HepG2 (cell line): Measurements from ENCODE around the gene ZNF213. TPM values are rescaled to one million over a fixed set of nuclear protein-coding genes. Genes with fewer than 3 reads are reported as not detected.

Experiments
- ATAC-seq: fragments of 200-7000 bp; cut with Tn5 transposase; 3 replicates; pipeline ENCODE4 v1.9.1; 2020; ENCODE audit warnings: mild to moderate bottlenecking, moderate library complexity
- BruUV-seq: library from RNA; stranded (reverse); fragments of 400-500 nt; replicated peaks from 2 replicates; lab custom pipeline; 2021; lab: Mats Ljungman, UMichigan
- CTCF ChIA-PET: fragments of 300-600 bp; formaldehyde crosslinking; extraction: SDS; loops from one replicate; lab custom pipeline; 2021; ENCODE audit warnings: low total read pairs, inconsistent platforms, low intra/inter-chr PET ratio; lab: Yijun Ruan, JAX
- POLR2A ChIA-PET: fragments of 350-600 bp; sonication (Branson Sonifier 250); formaldehyde crosslinking; loops from one replicate; lab custom pipeline; 2020; ENCODE audit warnings: antibody characterized with exemption, inconsistent platforms; lab: Yijun Ruan, JAX
- DNase-seq: peaks from one replicate; pipeline ENCODE4 v3.0.0-alpha.2; 2015; ENCODE audit warnings: low spot score
- FAIRE-seq: peaks from 3 replicates; lab custom pipeline; 2011; peaks lifted over from hg19 to GRCh38; lab: Jason Lieb, UNC
- H2AFZ ChIP-seq: one replicate; pipeline ENCODE4 v1.6.1; 2011; ENCODE audit warnings: low read length, inconsistent platforms
- H3K27ac ChIP-seq: fragments of 300-600 bp; 3 replicates; pipeline ENCODE4 v1.8.0; 2011; ENCODE audit warnings: mixed run types, mild to moderate bottlenecking, mixed read lengths, low read length, inconsistent platforms; ENCODE audit not compliant: insufficient read depth; ENCODE audit errors: extremely low read length
- H3K27me3 ChIP-seq, 2 experiments: fragments of 200-600 bp in 1 of 2; 2 replicates in 1 of 2; 3 replicates in 1 of 2; pipeline versions ENCODE4 v1.6.0 to v1.8.0; 2011; ENCODE audit warnings: low read length in 2 of 2, mild to moderate bottlenecking in 2 of 2, moderate library complexity in 2 of 2, inconsistent platforms in 1 of 2; ENCODE audit not compliant: insufficient read depth in 2 of 2, control insufficient read depth in 1 of 2
- H3K36me3 ChIP-seq, 2 experiments: fragments of 200-600 bp in 1 of 2; replicated peaks in 1 of 2; 2 replicates in 1 of 2; 3 replicates in 1 of 2; pipeline versions ENCODE4 v1.5.1 to v1.8.0; 2011; ENCODE audit warnings: low read length in 2 of 2, inconsistent platforms in 1 of 2; ENCODE audit not compliant: insufficient read depth in 2 of 2, control insufficient read depth in 1 of 2
- H3K4me1 ChIP-seq: 2 replicates; pipeline ENCODE4 v1.5.1; 2012; ENCODE audit warnings: low read length, inconsistent platforms; ENCODE audit not compliant: insufficient read depth
- H3K4me2 ChIP-seq: 2 replicates; pipeline ENCODE4 v1.6.0; 2011; ENCODE audit warnings: low read depth, low read length, inconsistent platforms
- H3K4me3 ChIP-seq, 3 experiments: fragments of 200-600 bp in 1 of 3; sonication (generic), shearing (Covaris generic) in 1 of 3; replicated peaks in 1 of 3; 2 replicates each; pipeline ENCODE4 v1.5.1; 2011 to 2016; ENCODE audit warnings: low read length in 3 of 3, inconsistent platforms in 2 of 3, low read depth in 2 of 3, mild to moderate bottlenecking in 2 of 3, control low read depth in 1 of 3, mixed read lengths in 1 of 3; ENCODE audit not compliant: insufficient read depth in 1 of 3
- H3K79me2 ChIP-seq: one replicate; pipeline ENCODE4 v1.6.1; 2011; ENCODE audit warnings: low read length, inconsistent platforms; ENCODE audit not compliant: insufficient read depth
- H3K9ac ChIP-seq: 2 replicates; pipeline ENCODE4 v1.6.0; 2011; ENCODE audit warnings: mild to moderate bottlenecking, low read depth, low read length, inconsistent platforms; ENCODE audit not compliant: insufficient read depth
- H3K9me3 ChIP-seq: 2 replicates; pipeline ENCODE4 v1.5.1; 2012; ENCODE audit warnings: mild to moderate bottlenecking, low read length
- H4K20me1 ChIP-seq: 2 replicates; pipeline ENCODE4 v1.6.0; 2011; ENCODE audit warnings: inconsistent platforms, mild to moderate bottlenecking, low read length, moderate library complexity; ENCODE audit not compliant: insufficient read depth
- AHR ChIP-seq: IDR thresholded peaks from 2 replicates; pipeline ENCODE4 v1.6.1; 2018; ENCODE audit warnings: missing genetic modification reagents, missing compliant biosample characterization
- EP300 ChIP-seq, 3 experiments: sonication (generic) in 1 of 3; formaldehyde crosslinking in 1 of 3; IDR thresholded peaks; 2 replicates each; pipeline versions ENCODE4 v1.5.1 to v1.6.1; 2011 to 2020; ENCODE audit warnings: low read depth in 2 of 3, low read length in 2 of 3, borderline replicate concordance in 1 of 3, improper control_type of control experiment in 1 of 3, mild to moderate bottlenecking in 1 of 3, missing genetic modification reagents in 1 of 3, moderate library complexity in 1 of 3
- KMT2B ChIP-seq: IDR thresholded peaks from 2 replicates; pipeline ENCODE4 v1.6.1; 2016; ENCODE audit warnings: missing genetic modification reagents, missing compliant biosample characterization
- RORA ChIP-seq: sonication (generic); formaldehyde crosslinking; IDR thresholded peaks from 2 replicates; pipeline ENCODE4 v1.5.0; 2020; ENCODE audit warnings: mild to moderate bottlenecking, missing genetic modification reagents, moderate library complexity
- SPEN ChIP-seq: sonication (generic); formaldehyde crosslinking; IDR thresholded peaks from 2 replicates; pipeline ENCODE4 v1.5.1; 2020; ENCODE audit warnings: low read depth, mild to moderate bottlenecking, missing genetic modification reagents
- U2AF1 ChIP-seq: fragments of 200-400 bp; formaldehyde crosslinking; optimal IDR thresholded peaks from 2 replicates; pipeline ENCODE3; 2017; ENCODE audit warnings: mild to moderate bottlenecking, low read depth, low read length
- ZFYVE20 ChIP-seq: sonication (generic); formaldehyde crosslinking; IDR thresholded peaks from 2 replicates; pipeline ENCODE4 v1.8.0; 2023; ENCODE audit warnings: low read depth, mild to moderate bottlenecking, moderate library complexity, missing genetic modification reagents, borderline replicate concordance
- ZNF12 ChIP-seq: sonication (generic); formaldehyde crosslinking; IDR thresholded peaks from 2 replicates; pipeline ENCODE4 v1.5.0; 2020; ENCODE audit warnings: missing genetic modification reagents
- ZNF224 ChIP-seq: sonication (generic); formaldehyde crosslinking; IDR thresholded peaks from 2 replicates; pipeline ENCODE4 v1.5.0; 2020; ENCODE audit warnings: mild to moderate bottlenecking, missing genetic modification reagents
- ZNF496 ChIP-seq: sonication (generic); formaldehyde crosslinking; IDR thresholded peaks from 2 replicates; pipeline ENCODE4 v1.8.1; 2023; ENCODE audit warnings: mild to moderate bottlenecking, moderate library complexity, missing genetic modification reagents; ENCODE audit not compliant: insufficient replicate concordance
- ZNF501 ChIP-seq: sonication (generic); formaldehyde crosslinking; IDR thresholded peaks from 2 replicates; pipeline ENCODE4 v1.5.1; 2020; ENCODE audit warnings: mild to moderate bottlenecking, moderate library complexity, missing genetic modification reagents
- ZNF766 ChIP-seq: sonication (generic); formaldehyde crosslinking; IDR thresholded peaks from 2 replicates; pipeline ENCODE4 v1.5.0; 2020; ENCODE audit warnings: missing genetic modification reagents, borderline replicate concordance
- ZNF777 ChIP-seq: sonication (generic); formaldehyde crosslinking; IDR thresholded peaks from 2 replicates; pipeline ENCODE4 v1.4.0; 2020; ENCODE audit warnings: missing genetic modification reagents
- whole genome bisulfite sequencing: methylation state at CpG from one replicate; pipeline ENCODE4 v1.1.6; 2017; ENCODE audit warnings: low lambda C conversion rate; 5-methylcytosine and 5-hydroxymethylcytosine counted together
- in situ Hi-C: cut with HindIII; loops from 2 replicates; pipeline ENCODE4 v1.10.0; 2017; ENCODE audit warnings: low pct_unique_long_range_greater_than_20kb; ENCODE audit not compliant: extremely low pct_ligation_motif_present
- intact Hi-C: fragments of 100-400 bp; cut with micrococcal nuclease; formaldehyde crosslinking; loops from one replicate; pipeline ENCODE4 v1.10.0; 2022; ENCODE audit not compliant: unreplicated experiment
- polyA plus RNA-seq, 8 experiments: library from polyadenylated mRNA; depleted of rRNA in 3 of 8; stranded (reverse) in 7 of 8; unstranded in 1 of 8; fragments of >200 nt; fragmentation: Illumina TruSeq in 4 of 8; extraction: Trizol in 4 of 8; gene quantifications; 2 replicates each; pipeline versions ENCODE4 v1.2.1 to v1.2.3, GENCODE V29; 2011 to 2016; ENCODE audit warnings: low read depth in 4 of 8, missing spikeins in 1 of 8, mixed read lengths in 1 of 8; ENCODE audit not compliant: insufficient read depth in 1 of 8
- total RNA-seq, 5 experiments: library from RNA; depleted of rRNA; stranded (reverse); fragments of >200 nt; fragmentation: Illumina TruSeq; extraction: Trizol; gene quantifications; 2 replicates each; pipeline ENCODE4 v1.2.3, GENCODE V29; 2016; ENCODE audit warnings: low read depth in 1 of 5
- TF ChIP-seq, protein P1 (sequence below): sonication (generic); formaldehyde crosslinking; IDR thresholded peaks from 2 replicates; pipeline ENCODE4 v1.4.0; 2020; ENCODE audit warnings: missing genetic modification reagents, borderline replicate concordance
- TF ChIP-seq, protein P2 (sequence below): sonication (generic); formaldehyde crosslinking; IDR thresholded peaks from 2 replicates; pipeline ENCODE4 v1.8.0; 2022; ENCODE audit warnings: low read depth, missing genetic modification reagents
- TF ChIP-seq, protein P3 (sequence below): sonication (generic); formaldehyde crosslinking; IDR thresholded peaks from 2 replicates; pipeline ENCODE4 v1.5.1; 2020; ENCODE audit warnings: missing genetic modification reagents, mild to moderate bottlenecking, borderline replicate concordance
- TF ChIP-seq, protein P4 (sequence below): sonication (generic); formaldehyde crosslinking; IDR thresholded peaks from 2 replicates; pipeline ENCODE4 v1.4.0; 2020; ENCODE audit warnings: missing genetic modification reagents, borderline replicate concordance

The ZNF213 gene
- total and polyA plus RNA-seq, 2 of the 13 experiments (the other 11 are each of a cell fraction or from before 2014, with no cell fraction given), result 0.59 to 0.97 TPM

DNA sequence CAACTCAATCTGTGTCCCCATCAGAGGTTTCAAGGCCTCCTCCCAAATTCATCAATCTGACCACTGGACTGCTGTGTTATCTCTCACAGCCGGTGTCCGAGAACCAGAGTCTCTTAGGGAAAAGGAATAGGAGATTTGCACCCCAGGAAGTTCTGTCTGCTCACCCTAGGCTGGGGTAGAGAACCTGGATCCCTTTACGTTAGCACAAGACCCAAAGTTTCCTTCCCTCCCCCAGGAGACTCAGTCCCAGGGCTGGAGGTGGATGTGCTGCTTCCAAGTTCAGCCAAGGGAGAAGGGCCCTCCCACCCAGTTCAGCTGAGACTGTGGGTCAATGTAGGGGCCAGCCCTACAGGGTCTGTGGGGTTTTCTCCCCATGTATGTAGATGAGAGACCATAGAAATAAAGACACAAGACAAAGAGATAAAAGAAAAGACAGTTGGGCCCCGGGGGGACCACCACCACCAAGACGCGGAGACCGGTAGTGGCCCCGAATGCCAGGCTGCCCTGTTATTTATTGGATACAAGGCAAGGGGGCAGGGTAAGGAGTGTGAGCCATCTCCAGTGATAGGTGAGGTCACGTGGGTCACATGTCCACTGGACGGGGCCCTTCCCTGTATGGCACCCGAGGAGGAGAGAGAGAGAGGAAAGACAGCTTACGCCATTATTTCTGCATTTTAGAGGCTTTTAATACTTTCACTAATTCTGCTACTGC lies 30.4 kb downstream of the ZNF213 start:
- FAIRE-seq (no peak), ATAC-seq (no peak; the same call in 2 of the 3 replicates), DNase-seq (no peak)
- CTCF ChIA-PET, result interaction anchor here (1.5 to 2.8 kb wide), 3 partner anchors 13 to 36 kb away, joined by 6 to 18 read pairs (median 9); no protein-coding TSS in a partner anchor
- Histone ChIP-seq H3K4me2 (peak overlapping the region; percentile 82), H3K27ac (no peak overlapping the region), H3K79me2 (no peaks in the 10 kb centered on the region), H3K9ac (peak overlapping the region; percentile 63), H3K4me1 (peaks cover 67% of the 10 kb centered on the region), H2AFZ (peak overlapping the region; percentile 99), H3K9me3 (no peaks in the 10 kb centered on the region), H3K27me3 (peaks cover 0 to 12% of the 10 kb centered on the region in 2 experiments; a peak in 1 of 5 replicates), H3K36me3 (no peaks in the 10 kb centered on the region), H4K20me1 (no peaks in the 10 kb centered on the region), H3K4me3 (peak overlapping the region; percentile 37 to 71 (median 61); a peak in 4 of 6 replicates)
- BruUV-seq, result no TSS peak
- intact Hi-C loops, result no loop called here
- POLR2A ChIA-PET, result no interaction called here
- 71% methylated on average over 9 of the region's 12 CpGs for WGBS
- in situ Hi-C loops, result no loop called here
- TF ChIP-seq, protein P1, sequence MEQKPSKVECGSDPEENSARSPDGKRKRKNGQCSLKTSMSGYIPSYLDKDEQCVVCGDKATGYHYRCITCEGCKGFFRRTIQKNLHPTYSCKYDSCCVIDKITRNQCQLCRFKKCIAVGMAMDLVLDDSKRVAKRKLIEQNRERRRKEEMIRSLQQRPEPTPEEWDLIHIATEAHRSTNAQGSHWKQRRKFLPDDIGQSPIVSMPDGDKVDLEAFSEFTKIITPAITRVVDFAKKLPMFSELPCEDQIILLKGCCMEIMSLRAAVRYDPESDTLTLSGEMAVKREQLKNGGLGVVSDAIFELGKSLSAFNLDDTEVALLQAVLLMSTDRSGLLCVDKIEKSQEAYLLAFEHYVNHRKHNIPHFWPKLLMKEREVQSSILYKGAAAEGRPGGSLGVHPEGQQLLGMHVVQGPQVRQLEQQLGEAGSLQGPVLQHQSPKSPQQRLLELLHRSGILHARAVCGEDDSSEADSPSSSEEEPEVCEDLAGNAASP, result no peak
- TF ChIP-seq, protein P2, sequence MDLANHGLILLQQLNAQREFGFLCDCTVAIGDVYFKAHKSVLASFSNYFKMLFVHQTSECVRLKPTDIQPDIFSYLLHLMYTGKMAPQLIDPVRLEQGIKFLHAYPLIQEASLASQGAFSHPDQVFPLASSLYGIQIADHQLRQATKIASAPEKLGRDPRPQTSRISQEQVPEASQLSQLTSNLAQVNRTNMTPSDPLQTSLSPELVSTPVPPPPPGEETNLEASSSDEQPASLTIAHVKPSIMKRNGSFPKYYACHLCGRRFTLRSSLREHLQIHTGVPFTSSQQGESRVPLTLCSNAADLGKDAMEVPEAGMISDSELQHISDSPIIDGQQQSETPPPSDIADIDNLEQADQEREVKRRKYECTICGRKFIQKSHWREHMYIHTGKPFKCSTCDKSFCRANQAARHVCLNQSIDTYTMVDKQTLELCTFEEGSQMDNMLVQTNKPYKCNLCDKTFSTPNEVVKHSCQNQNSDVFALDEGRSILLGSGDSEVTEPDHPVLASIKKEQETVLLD (CRISPR knock-in tag), result no peak
- TF ChIP-seq, protein P3, sequence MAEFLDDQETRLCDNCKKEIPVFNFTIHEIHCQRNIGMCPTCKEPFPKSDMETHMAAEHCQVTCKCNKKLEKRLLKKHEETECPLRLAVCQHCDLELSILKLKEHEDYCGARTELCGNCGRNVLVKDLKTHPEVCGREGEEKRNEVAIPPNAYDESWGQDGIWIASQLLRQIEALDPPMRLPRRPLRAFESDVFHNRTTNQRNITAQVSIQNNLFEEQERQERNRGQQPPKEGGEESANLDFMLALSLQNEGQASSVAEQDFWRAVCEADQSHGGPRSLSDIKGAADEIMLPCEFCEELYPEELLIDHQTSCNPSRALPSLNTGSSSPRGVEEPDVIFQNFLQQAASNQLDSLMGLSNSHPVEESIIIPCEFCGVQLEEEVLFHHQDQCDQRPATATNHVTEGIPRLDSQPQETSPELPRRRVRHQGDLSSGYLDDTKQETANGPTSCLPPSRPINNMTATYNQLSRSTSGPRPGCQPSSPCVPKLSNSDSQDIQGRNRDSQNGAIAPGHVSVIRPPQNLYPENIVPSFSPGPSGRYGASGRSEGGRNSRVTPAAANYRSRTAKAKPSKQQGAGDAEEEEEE, result no peak
- TF ChIP-seq KMT2B (no peak), ZNF12 (CRISPR knock-in tag) (no peak), ZNF777 (CRISPR knock-in tag) (peak; percentile 78), SPEN (CRISPR knock-in tag) (no peak), EP300 (IDR thresholded peaks at IDR 0.05; ENCODE audit: low read depth in 2 of 2, low read length in 2 of 2) (no peak), EP300 (CRISPR knock-in tag; IDR thresholded peaks at IDR 0.05; ENCODE audit: borderline replicate concordance) (no peak), ZNF766 (CRISPR knock-in tag) (no peak), ZNF496 (no peak), U2AF1 (no peak), ZNF224 (CRISPR knock-in tag) (no peak), RORA (no peak), ZFYVE20 (CRISPR knock-in tag) (no peak), ZNF501 (CRISPR knock-in tag) (0 out of 2 replicates have a peak, but pooled peaks have one; percentile 13), AHR (CRISPR knock-in tag) (no peak)
- TF ChIP-seq, protein P4, sequence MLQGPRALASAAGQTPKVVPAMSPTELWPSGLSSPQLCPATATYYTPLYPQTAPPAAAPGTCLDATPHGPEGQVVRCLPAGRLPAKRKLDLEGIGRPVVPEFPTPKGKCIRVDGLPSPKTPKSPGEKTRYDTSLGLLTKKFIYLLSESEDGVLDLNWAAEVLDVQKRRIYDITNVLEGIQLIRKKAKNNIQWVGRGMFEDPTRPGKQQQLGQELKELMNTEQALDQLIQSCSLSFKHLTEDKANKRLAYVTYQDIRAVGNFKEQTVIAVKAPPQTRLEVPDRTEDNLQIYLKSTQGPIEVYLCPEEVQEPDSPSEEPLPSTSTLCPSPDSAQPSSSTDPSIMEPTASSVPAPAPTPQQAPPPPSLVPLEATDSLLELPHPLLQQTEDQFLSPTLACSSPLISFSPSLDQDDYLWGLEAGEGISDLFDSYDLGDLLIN (CRISPR knock-in tag), result no peak
